Measurements from ENCODE around the gene SKAP2. TPM values are rescaled to one million over a fixed set of nuclear protein-coding genes. Genes with fewer than 3 reads are reported as not detected.

The SKAP2 gene
- total RNA-seq, 1 experiment from 2014 or later = 30.7 TPM

DNA sequence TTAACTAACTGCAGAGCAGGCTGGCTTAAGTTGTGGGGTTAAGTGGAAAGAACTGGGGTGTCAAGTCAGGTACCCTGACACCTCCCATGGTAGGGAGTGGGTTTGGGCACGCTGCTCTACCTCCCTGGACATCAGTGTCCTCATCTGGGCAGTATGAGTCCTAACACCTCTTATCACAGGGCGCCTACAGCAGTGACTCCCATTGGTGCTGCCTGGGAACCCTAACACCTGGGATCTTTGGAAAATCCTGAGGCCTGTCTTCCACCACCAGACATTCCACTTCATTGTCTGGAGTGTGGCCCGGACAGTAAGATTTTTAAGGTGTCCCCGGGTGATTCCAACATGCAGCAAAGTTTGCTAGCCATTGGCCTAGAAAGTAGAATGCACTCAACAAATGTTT lies 239.1 kb downstream of the SKAP2 start:
- H3K27ac ChIP-seq (ENCODE audit: low read depth, low read length) = no peak overlapping the region
- no peak overlapping the region for H3K4me2 ChIP-seq (ENCODE audit: low read length)
- H3K27me3 ChIP-seq (ENCODE audit: insufficient read depth, low read length) = no peaks in the 10 kb centered on the region
- no peaks in the 10 kb centered on the region for H3K79me2 ChIP-seq (ENCODE audit: insufficient read depth, low read length)
- no peaks in the 10 kb centered on the region for H3K36me3 ChIP-seq (ENCODE audit: control insufficient read depth in 1 of 2, insufficient read depth in 2 of 2, low read length in 2 of 2)
- TF ChIP-seq, protein P1, sequence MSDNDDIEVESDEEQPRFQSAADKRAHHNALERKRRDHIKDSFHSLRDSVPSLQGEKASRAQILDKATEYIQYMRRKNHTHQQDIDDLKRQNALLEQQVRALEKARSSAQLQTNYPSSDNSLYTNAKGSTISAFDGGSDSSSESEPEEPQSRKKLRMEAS (IDR thresholded peaks at IDR 0.05) = no peak
- TF ChIP-seq, protein P2, sequence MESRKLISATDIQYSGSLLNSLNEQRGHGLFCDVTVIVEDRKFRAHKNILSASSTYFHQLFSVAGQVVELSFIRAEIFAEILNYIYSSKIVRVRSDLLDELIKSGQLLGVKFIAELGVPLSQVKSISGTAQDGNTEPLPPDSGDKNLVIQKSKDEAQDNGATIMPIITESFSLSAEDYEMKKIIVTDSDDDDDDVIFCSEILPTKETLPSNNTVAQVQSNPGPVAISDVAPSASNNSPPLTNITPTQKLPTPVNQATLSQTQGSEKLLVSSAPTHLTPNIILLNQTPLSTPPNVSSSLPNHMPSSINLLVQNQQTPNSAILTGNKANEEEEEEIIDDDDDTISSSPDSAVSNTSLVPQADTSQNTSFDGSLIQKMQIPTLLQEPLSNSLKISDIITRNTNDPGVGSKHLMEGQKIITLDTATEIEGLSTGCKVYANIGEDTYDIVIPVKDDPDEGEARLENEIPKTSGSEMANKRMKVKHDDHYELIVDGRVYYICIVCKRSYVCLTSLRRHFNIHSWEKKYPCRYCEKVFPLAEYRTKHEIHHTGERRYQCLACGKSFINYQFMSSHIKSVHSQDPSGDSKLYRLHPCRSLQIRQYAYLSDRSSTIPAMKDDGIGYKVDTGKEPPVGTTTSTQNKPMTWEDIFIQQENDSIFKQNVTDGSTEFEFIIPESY (IDR thresholded peaks at IDR 0.05; ENCODE audit: extremely low read depth, insufficient replicate concordance, low read length) = no peak
- no peak for TF ChIP-seq ELF1 (IDR thresholded peaks at IDR 0.05; ENCODE audit: borderline replicate concordance, low read depth)
- TF ChIP-seq POLR2AphosphoS5 (IDR thresholded peaks at IDR 0.05; ENCODE audit: low read depth, low read length) = no peak
- no peak for TF ChIP-seq EZH2phosphoT487 (IDR thresholded peaks at IDR 0.05; ENCODE audit: borderline replicate concordance)
- TF ChIP-seq, protein P3, sequence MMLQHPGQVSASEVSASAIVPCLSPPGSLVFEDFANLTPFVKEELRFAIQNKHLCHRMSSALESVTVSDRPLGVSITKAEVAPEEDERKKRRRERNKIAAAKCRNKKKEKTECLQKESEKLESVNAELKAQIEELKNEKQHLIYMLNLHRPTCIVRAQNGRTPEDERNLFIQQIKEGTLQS (IDR thresholded peaks at IDR 0.05) = no peak
- no peak for TF ChIP-seq CEBPB (IDR thresholded peaks at IDR 0.05; ENCODE audit: low read depth)
- TF ChIP-seq ZFX (IDR thresholded peaks at IDR 0.05) = no peak
- TF ChIP-seq CBX3 (IDR thresholded peaks at IDR 0.05; ENCODE audit: low read depth) = no peak
- TF ChIP-seq, protein P4, sequence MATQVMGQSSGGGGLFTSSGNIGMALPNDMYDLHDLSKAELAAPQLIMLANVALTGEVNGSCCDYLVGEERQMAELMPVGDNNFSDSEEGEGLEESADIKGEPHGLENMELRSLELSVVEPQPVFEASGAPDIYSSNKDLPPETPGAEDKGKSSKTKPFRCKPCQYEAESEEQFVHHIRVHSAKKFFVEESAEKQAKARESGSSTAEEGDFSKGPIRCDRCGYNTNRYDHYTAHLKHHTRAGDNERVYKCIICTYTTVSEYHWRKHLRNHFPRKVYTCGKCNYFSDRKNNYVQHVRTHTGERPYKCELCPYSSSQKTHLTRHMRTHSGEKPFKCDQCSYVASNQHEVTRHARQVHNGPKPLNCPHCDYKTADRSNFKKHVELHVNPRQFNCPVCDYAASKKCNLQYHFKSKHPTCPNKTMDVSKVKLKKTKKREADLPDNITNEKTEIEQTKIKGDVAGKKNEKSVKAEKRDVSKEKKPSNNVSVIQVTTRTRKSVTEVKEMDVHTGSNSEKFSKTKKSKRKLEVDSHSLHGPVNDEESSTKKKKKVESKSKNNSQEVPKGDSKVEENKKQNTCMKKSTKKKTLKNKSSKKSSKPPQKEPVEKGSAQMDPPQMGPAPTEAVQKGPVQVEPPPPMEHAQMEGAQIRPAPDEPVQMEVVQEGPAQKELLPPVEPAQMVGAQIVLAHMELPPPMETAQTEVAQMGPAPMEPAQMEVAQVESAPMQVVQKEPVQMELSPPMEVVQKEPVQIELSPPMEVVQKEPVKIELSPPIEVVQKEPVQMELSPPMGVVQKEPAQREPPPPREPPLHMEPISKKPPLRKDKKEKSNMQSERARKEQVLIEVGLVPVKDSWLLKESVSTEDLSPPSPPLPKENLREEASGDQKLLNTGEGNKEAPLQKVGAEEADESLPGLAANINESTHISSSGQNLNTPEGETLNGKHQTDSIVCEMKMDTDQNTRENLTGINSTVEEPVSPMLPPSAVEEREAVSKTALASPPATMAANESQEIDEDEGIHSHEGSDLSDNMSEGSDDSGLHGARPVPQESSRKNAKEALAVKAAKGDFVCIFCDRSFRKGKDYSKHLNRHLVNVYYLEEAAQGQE (IDR thresholded peaks at IDR 0.05; ENCODE audit: low read depth) = no peak
- TF ChIP-seq EGR1 (IDR thresholded peaks at IDR 0.05; ENCODE audit: low read depth) = no peak
- TF ChIP-seq RAD21 (IDR thresholded peaks at IDR 0.05; ENCODE audit: low read depth) = no peak
- no peak for TF ChIP-seq SRF (IDR thresholded peaks at IDR 0.05; ENCODE audit: low read depth)
- no peak for TF ChIP-seq EZH2 (IDR thresholded peaks at IDR 0.05)
- no peak for TF ChIP-seq POLR2A (IDR thresholded peaks at IDR 0.05; ENCODE audit: borderline replicate concordance, extremely low read depth, insufficient read depth, insufficient read length)
- TF ChIP-seq SIN3A (IDR thresholded peaks at IDR 0.05; ENCODE audit: low read depth) = no peak
- no TSS peak for BruUV-seq (replicated peaks)
- H3K4me3 ChIP-seq (replicated peaks in 1 of 2; ENCODE audit: low read depth in 1 of 2, low read length in 2 of 2) = no peak overlapping the region
- peaks cover under 1 to 5% of the 10 kb centered on the region in 2 experiments; a peak in 3 of 4 replicates for H3K4me1 ChIP-seq (ENCODE audit: control insufficient read depth in 1 of 2, insufficient read depth in 2 of 2, low read length in 2 of 2)
- H3K9ac ChIP-seq (ENCODE audit: low read length) = no peak overlapping the region
- ATAC-seq (no peak), DNase-seq (ENCODE audit: low read depth, low spot score) (no peak)
- intact Hi-C loops (cut with micrococcal nuclease) = no loop called here
- H3K9me3 ChIP-seq (ENCODE audit: control insufficient read depth in 1 of 2, insufficient read depth in 1 of 2, low read depth in 1 of 2, low read length in 2 of 2) = no peaks in the 10 kb centered on the region
- POLR2A ChIA-PET = no interaction called here
- RAD21 ChIA-PET (ENCODE audit: low non-redundant PET in 1 of 2, low total read pairs in 2 of 2, uncharacterized antibody in 2 of 2, unreplicated experiment in 2 of 2) = no interaction called here
- CTCF ChIA-PET = no interaction called here
- H4K20me1 ChIP-seq (ENCODE audit: insufficient read depth) = no peaks in the 10 kb centered on the region
- no peaks in the 10 kb centered on the region for H3K9me2 ChIP-seq (ENCODE audit: insufficient read depth)
- no peak overlapping the region for H2AFZ ChIP-seq (ENCODE audit: low read depth, low read length, poor library complexity, severe bottlenecking)
